CD8-positive, alpha-beta memory T cell (primary cell): ENCODE results near the gene C4orf50. TPM values are rescaled to one million over a fixed set of nuclear protein-coding genes. Genes with fewer than 3 reads are reported as not detected.

Source experiments
- CTCF ChIA-PET: fragments of 350-600 bp; sonication (Branson Sonifier 250); formaldehyde crosslinking; loops from one replicate; lab custom pipeline; 2021; ENCODE audit warnings: antibody characterized with exemption; lab: Charles Lee
- POLR2A ChIA-PET: fragments of 350-600 bp; sonication (Branson Sonifier 250); formaldehyde crosslinking; loops from one replicate; lab custom pipeline; 2021; ENCODE audit warnings: antibody characterized with exemption; lab: Charles Lee
- DNase-seq, 5 donors: peaks; one replicate each; pipeline versions ENCODE4 v3.0.0 to v3.0.0-alpha.2; 2020 to 2022; ENCODE audit warnings: mixed read lengths in 1 of 5
- H3K27ac ChIP-seq: one replicate; pipeline ENCODE4 v1.7.0; 2013; ENCODE audit warnings: low read depth, mild to moderate bottlenecking, low read length, moderate library complexity
- H3K27me3 ChIP-seq: 2 replicates; pipeline ENCODE4 v1.7.0; 2013; ENCODE audit warnings: low read length, mild to moderate bottlenecking; ENCODE audit not compliant: insufficient read depth, poor library complexity, severe bottlenecking
- H3K36me3 ChIP-seq: 2 replicates; pipeline ENCODE4 v1.7.0; 2013; ENCODE audit warnings: mild to moderate bottlenecking, low read length, moderate library complexity; ENCODE audit not compliant: insufficient read depth
- H3K4me1 ChIP-seq: 2 replicates; pipeline ENCODE4 v1.7.0; 2013; ENCODE audit warnings: mild to moderate bottlenecking, low read length, moderate library complexity; ENCODE audit not compliant: insufficient read depth
- H3K4me3 ChIP-seq: 2 replicates; pipeline ENCODE4 v1.7.0; 2013; ENCODE audit warnings: mild to moderate bottlenecking, low read length
- H3K9me3 ChIP-seq: 2 replicates; pipeline ENCODE4 v1.7.0; 2013; ENCODE audit warnings: mild to moderate bottlenecking, low read length
- H3K27ac Mint-ChIP-seq, 8 donors: one replicate each; pipeline ENCODE4 v1.8.0; 2020 to 2021; ENCODE audit warnings: mixed read lengths in 8 of 8, mild to moderate bottlenecking in 6 of 8, inconsistent platforms in 3 of 8, moderate library complexity in 3 of 8
- H3K27me3 Mint-ChIP-seq, 2 donors: one replicate each; pipeline ENCODE4 v1.8.0; 2020 to 2021; ENCODE audit warnings: mixed read lengths in 2 of 2, mild to moderate bottlenecking in 1 of 2, moderate library complexity in 1 of 2
- H3K36me3 Mint-ChIP-seq, 3 donors: one replicate each; pipeline ENCODE4 v1.8.0; 2020 to 2021; ENCODE audit warnings: mixed read lengths in 3 of 3, inconsistent platforms in 1 of 3, mild to moderate bottlenecking in 1 of 3
- H3K4me1 Mint-ChIP-seq, 3 donors: one replicate each; pipeline ENCODE4 v1.8.0; 2020 to 2021; ENCODE audit warnings: mixed read lengths in 3 of 3, inconsistent platforms in 1 of 3, mild to moderate bottlenecking in 1 of 3
- H3K4me3 Mint-ChIP-seq, 7 donors: one replicate each; pipeline ENCODE4 v1.8.0; 2020 to 2021; ENCODE audit warnings: mixed read lengths in 7 of 7, mild to moderate bottlenecking in 6 of 7, moderate library complexity in 4 of 7, inconsistent platforms in 2 of 7
- H3K9me3 Mint-ChIP-seq, 5 donors: one replicate each; pipeline ENCODE4 v1.8.0; 2020 to 2022; ENCODE audit warnings: mixed read lengths in 5 of 5, mild to moderate bottlenecking in 3 of 5, moderate library complexity in 2 of 5, inconsistent platforms in 1 of 5
- polyA plus RNA-seq: library from polyadenylated mRNA; unstranded; fragments of 300-500 nt; fragmentation: Illumina TruSeq; gene quantifications from one replicate; pipeline ENCODE4 v1.2.3, GENCODE V29; 2021
- total RNA-seq, 2 experiments: library from RNA; stranded (reverse); gene quantifications; one replicate each; pipeline ENCODE4 v1.2.3, GENCODE V29; 2021

Gene C4orf50
- total RNA-seq (under 1 TPM; 0.24 to 0.37 TPM), polyA plus RNA-seq (0.08 TPM)

DNA sequence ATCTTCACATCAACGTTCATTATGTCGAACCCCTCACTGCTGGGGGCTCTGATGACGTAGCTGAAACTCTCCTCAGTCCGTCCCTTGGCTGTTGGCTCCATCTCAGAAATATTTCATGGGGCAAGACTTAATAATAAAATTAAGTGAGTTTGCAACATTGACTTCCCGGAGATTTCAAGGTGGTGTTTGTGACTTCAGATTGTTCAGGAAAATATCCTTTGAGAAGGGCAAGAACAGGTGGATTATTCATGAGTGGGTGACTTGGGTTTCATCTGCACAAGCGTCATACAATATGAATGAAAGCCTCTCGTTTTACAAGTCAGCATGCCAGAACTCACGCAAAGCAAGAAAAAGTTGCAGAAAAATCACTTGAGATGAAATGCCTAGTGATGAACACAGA lies at the start of gene C4orf50:
Gene C4orf50 (minus strand): TSS at position 101 of the 400 bp plus-strand sequence.
- POLR2A ChIA-PET, result no interaction called here
- Mint-ChIP-seq H3K4me3 (no peak within 1 kb of the TSS), H3K27ac (no peak within 1 kb of the TSS), H3K4me1 (peaks cover 0 to 4% (median 3%) of the 10 kb centered on the region in 3 donors), H3K9me3 (no peaks in the 10 kb centered on the region), H3K36me3 (no peaks in the 10 kb centered on the region), H3K27me3 (peaks cover 0 to 2% of the 10 kb centered on the region in 2 donors)
- no peaks in the 10 kb centered on the region for H3K36me3 ChIP-seq
- no peak within 1 kb of the TSS for H3K4me3 ChIP-seq
- no peaks in the 10 kb centered on the region for H3K9me3 ChIP-seq
- DNase-seq, result no peak
- CTCF ChIA-PET, result no interaction called here
- no peak within 1 kb of the TSS for H3K27ac ChIP-seq
- no peaks in the 10 kb centered on the region for H3K4me1 ChIP-seq
- no peaks in the 10 kb centered on the region for H3K27me3 ChIP-seq

DNA sequence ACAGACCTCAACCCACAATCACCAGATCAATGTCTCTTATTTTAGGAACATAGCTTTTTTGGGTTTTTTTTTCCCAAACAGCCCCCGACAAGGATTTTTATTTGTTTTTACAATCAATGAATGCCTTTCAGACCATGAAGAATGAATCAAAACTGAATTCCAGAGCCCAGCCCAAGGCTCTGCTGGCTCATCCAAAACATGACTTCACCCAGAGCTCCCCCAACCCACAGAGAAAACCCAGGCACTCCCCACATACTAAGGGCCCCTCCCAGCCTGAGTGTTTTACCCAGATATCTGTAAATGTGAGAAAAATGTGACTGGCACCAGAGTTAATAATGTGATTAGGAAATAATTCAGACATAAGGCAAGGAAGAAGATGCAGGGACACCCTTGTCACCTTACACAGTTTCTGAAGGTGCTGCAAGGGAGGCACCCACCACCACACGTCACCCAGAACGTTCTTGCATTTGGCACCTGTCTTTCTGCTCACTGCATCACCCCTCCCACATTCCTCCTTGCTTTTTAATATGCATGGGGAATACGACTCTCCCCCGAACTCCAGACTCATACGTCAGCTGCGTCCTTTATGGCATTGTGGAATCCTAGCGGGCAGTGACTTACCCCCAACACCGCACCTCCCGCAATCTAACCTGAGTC lies 47.8 kb upstream of the C4orf50 start:
- Histone ChIP-seq H3K4me3 (no peak overlapping the region), H3K27ac (no peak overlapping the region), H3K9me3 (no peaks in the 10 kb centered on the region), H3K4me1 (no peaks in the 10 kb centered on the region), H3K36me3 (no peaks in the 10 kb centered on the region), H3K27me3 (no peaks in the 10 kb centered on the region)
- Mint-ChIP-seq H3K36me3 (peaks cover 11 to 44% (median 23%) of the 10 kb centered on the region in 3 donors), H3K9me3 (peaks cover 0 to 4% (median 0%) of the 10 kb centered on the region in 5 donors), H3K27ac (peak overlapping the region in 2 of 8 donors; percentile 56 to 92), H3K4me1 (no peaks in the 10 kb centered on the region), H3K4me3 (no peak overlapping the region), H3K27me3 (peaks cover 0 to 2% of the 10 kb centered on the region in 2 donors)
- ChIA-PET CTCF (no interaction called here), POLR2A (no interaction called here)
- DNase-seq, result no peak

DNA sequence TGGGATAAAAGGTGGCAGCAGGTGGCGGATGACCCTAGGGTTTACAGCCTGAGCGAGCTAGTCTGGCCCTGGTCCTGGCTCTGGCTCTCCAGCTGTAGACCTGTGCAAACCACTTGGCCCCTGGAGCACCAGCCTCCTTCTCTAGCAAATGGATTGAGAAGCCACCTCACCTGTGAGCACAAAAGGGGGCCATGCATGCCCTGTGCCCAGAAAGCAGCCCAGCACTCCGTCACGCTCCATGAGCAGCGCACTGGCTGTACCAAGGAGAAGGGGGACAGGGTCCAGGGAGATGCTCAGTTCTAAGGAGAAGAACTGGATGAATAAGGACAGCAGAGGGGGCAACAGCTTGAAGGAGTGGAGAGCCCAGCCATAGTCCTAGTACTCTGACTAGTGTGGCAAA lies 46.9 kb upstream of the C4orf50 start:
- peaks cover 10 to 53% (median 32%) of the 10 kb centered on the region in 3 donors for H3K36me3 Mint-ChIP-seq
- CTCF ChIA-PET, result no interaction called here

DNA sequence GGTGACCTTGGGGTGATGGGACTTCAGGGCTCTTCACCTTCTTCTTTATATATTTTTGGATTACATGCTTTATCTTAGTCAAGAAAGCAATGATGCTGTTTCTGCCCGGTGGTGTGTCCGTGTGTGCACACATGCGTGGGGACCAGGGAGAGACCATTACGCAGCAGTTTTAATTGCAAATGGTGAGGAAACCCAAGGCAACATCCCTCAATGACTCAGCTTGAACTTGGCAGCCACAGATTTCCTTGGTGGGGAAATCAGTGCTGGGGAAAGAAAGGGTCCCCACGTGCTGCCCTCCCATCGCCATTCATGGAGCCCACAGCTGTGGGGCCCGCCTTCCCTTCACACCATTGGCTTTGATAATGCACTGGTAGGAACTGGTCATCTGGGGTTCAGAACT lies 46.2 kb upstream of the C4orf50 start:
- no peak overlapping the region for H3K4me3 ChIP-seq
- no peak for DNase-seq
- no peak overlapping the region for H3K27ac ChIP-seq
- Mint-ChIP-seq H3K9me3 (peaks cover 0 to 15% (median 7%) of the 10 kb centered on the region in 5 donors), H3K4me1 (no peaks in the 10 kb centered on the region), H3K27ac (no peak overlapping the region), H3K4me3 (no peak overlapping the region), H3K36me3 (peaks cover 12 to 57% (median 38%) of the 10 kb centered on the region in 3 donors), H3K27me3 (peaks cover 0 to 2% of the 10 kb centered on the region in 2 donors)
- H3K9me3 ChIP-seq, result peaks cover 2% of the 10 kb centered on the region
- ChIA-PET POLR2A (no interaction called here), CTCF (no interaction called here)
- peaks cover 12% of the 10 kb centered on the region for H3K36me3 ChIP-seq
- H3K4me1 ChIP-seq, result no peaks in the 10 kb centered on the region
- no peaks in the 10 kb centered on the region for H3K27me3 ChIP-seq

More for the DNA sequence above, 46.9 kb upstream of the C4orf50 start:
- Histone ChIP-seq H3K36me3 (peaks cover 4% of the 10 kb centered on the region), H3K27ac (no peak overlapping the region), H3K4me1 (no peaks in the 10 kb centered on the region), H3K27me3 (no peaks in the 10 kb centered on the region), H3K4me3 (no peak overlapping the region), H3K9me3 (no peaks in the 10 kb centered on the region)
- peak overlapping the region in 1 of 8 donors; percentile 54 for H3K27ac Mint-ChIP-seq
- H3K4me3 Mint-ChIP-seq, result no peak overlapping the region
- peak in 1 of 5 donors; percentile 17 for DNase-seq
- POLR2A ChIA-PET, result no interaction called here
- no peaks in the 10 kb centered on the region for H3K4me1 Mint-ChIP-seq
- peaks cover 0 to 2% of the 10 kb centered on the region in 2 donors for H3K27me3 Mint-ChIP-seq
- H3K9me3 Mint-ChIP-seq, result peaks cover 0 to 12% (median 6%) of the 10 kb centered on the region in 5 donors

DNA sequence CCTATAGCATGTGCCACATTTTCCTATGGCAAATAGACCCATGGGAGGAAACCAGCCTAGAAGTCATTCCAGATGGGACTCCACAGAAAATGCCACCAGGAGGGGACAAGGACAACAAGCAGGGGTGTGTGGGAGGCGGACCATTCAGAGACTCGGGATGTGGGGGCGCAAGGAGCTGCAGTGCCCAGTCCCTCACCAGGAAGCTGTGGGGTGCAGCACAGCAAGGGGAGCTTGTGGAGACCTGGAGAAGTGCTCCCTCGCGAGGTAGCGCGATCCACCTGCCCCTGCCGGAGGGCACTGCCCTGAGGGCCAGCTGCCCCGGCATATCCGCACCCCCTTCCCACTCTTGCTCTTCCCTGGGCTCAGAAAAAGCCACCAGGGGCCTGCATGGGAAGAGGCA lies 45.5 kb upstream of the C4orf50 start:
- ChIA-PET CTCF (no interaction called here), POLR2A (no interaction called here)
- peaks cover 0 to 2% of the 10 kb centered on the region in 2 donors for H3K27me3 Mint-ChIP-seq
- peak overlapping the region in 1 of 8 donors; percentile 48 for H3K27ac Mint-ChIP-seq
- peak in 1 of 5 donors; percentile 24 for DNase-seq
- peaks cover 9% of the 10 kb centered on the region for H3K9me3 ChIP-seq
- H3K36me3 Mint-ChIP-seq, result peaks cover 12 to 64% (median 45%) of the 10 kb centered on the region in 3 donors
- H3K4me1 ChIP-seq, result no peaks in the 10 kb centered on the region
- peaks cover 0 to 22% (median 11%) of the 10 kb centered on the region in 5 donors for H3K9me3 Mint-ChIP-seq
- no peak overlapping the region for H3K27ac ChIP-seq
- no peaks in the 10 kb centered on the region for H3K27me3 ChIP-seq
- no peaks in the 10 kb centered on the region for H3K4me1 Mint-ChIP-seq
- peaks cover 17% of the 10 kb centered on the region for H3K36me3 ChIP-seq
- no peak overlapping the region for H3K4me3 Mint-ChIP-seq
- no peak overlapping the region for H3K4me3 ChIP-seq

DNA sequence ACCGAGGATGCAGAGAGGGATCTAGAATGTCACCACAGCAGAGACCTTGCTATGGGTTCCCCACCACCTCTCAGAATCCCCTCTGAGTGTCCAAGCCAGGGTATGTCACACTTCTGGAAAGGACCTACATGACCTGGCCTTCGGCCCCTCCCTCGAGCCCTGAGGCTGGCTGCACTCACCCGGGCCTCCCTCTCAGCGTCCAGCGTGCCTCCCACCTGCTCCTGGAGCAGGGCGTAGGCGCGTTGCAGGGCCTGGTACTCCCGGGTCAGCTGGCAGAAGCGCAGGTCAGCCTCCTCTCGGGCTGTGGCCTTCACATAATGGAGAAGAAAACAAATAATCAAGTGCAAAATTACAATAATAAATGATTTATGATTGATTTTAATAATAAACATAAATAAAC lies 43.9 kb upstream of the C4orf50 start:
- ChIA-PET POLR2A (no interaction called here), CTCF (no interaction called here)
- H3K4me1 ChIP-seq, result no peaks in the 10 kb centered on the region
- peaks cover 0 to 2% of the 10 kb centered on the region in 2 donors for H3K27me3 Mint-ChIP-seq
- peaks cover 18% of the 10 kb centered on the region for H3K36me3 ChIP-seq
- H3K27me3 ChIP-seq, result no peaks in the 10 kb centered on the region
- no peaks in the 10 kb centered on the region for H3K4me1 Mint-ChIP-seq
- peaks cover 6 to 28% (median 18%) of the 10 kb centered on the region in 5 donors for H3K9me3 Mint-ChIP-seq
- no peak overlapping the region for H3K4me3 Mint-ChIP-seq
- DNase-seq, result peak in 1 of 5 donors; percentile 33
- H3K27ac ChIP-seq, result no peak overlapping the region
- no peak overlapping the region for H3K27ac Mint-ChIP-seq
- peaks cover 15 to 67% (median 52%) of the 10 kb centered on the region in 3 donors for H3K36me3 Mint-ChIP-seq
- no peak overlapping the region for H3K4me3 ChIP-seq
- peaks cover 12% of the 10 kb centered on the region for H3K9me3 ChIP-seq

DNA sequence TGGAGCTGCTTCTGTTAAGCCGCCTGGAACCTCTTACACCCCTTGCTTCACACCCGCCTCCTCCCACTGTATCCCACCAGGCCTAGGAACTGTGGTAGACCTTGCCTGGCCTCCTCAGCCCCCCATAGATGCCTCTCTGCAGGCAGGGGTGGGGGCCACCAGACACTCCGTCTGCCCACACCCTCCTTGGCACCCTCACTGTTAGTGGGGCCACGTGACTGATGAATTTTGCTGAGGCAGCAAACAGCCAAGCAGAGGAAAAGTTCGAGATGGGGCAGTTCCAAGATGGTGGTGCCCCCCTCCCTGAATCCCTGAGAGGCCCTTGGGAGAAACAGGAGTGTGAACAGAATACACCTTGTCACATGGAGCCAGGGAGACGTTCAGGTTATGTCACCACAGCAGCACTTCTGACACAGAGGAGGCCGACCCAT lies 41.2 kb upstream of the C4orf50 start:
- Mint-ChIP-seq H3K9me3 (peaks cover 6 to 28% (median 18%) of the 10 kb centered on the region in 5 donors), H3K27me3 (no peaks in the 10 kb centered on the region), H3K4me1 (no peaks in the 10 kb centered on the region), H3K4me3 (no peak overlapping the region), H3K27ac (no peak overlapping the region), H3K36me3 (peaks cover 15 to 64% (median 46%) of the 10 kb centered on the region in 3 donors)
- CTCF ChIA-PET, result no interaction called here
- Histone ChIP-seq H3K4me1 (no peaks in the 10 kb centered on the region), H3K27ac (no peak overlapping the region), H3K36me3 (peaks cover 22% of the 10 kb centered on the region), H3K27me3 (no peaks in the 10 kb centered on the region), H3K4me3 (no peak overlapping the region), H3K9me3 (peaks cover 12% of the 10 kb centered on the region)
- POLR2A ChIA-PET, result no interaction called here
- DNase-seq, result peak in 1 of 5 donors; percentile 23

DNA sequence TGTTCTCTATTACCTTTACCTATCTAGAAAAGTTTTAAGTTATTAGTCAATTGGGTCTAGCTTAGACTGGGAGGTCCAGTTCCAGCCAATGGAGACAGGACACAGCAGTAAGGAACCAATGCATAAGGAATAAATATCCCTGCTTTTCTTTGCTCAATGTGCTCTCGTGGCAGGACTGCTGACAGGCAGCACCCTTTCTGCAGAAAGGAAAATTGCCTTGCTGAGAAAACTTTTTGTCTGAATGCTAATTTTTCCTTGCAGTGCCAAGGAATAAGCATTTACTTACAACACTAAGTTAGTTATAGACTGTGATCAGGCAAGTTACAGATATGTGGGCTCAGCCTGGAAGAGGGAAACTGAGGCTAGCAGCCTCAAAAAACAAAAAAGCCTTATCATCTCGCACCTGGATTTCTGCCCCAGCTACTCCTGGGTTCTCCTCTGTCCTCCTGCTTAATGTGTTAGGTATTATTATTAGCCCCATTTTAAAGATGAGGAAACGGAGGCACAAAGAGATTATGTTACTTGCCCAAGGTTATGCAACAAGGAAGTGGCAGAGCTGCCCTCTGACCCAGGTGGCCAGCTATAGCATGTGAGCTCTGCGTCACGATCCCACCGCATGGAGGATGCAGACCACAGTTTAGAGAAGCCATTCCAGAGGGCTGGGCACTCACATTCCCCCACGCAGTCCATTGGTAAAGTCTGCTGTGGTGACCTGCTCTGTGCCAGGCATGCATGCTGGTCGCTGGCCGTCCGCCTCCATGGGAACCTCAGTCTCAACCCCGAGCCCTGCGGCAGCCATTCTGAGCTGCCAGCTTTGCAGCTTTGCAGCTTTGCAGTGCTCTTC lies 40.5 kb upstream of the C4orf50 start:
- Mint-ChIP-seq H3K27me3 (no peaks in the 10 kb centered on the region), H3K36me3 (peaks cover 15 to 64% (median 51%) of the 10 kb centered on the region in 3 donors), H3K27ac (no peak overlapping the region), H3K4me3 (no peak overlapping the region), H3K4me1 (no peaks in the 10 kb centered on the region), H3K9me3 (peaks cover 6 to 28% (median 18%) of the 10 kb centered on the region in 5 donors)
- Histone ChIP-seq H3K4me1 (no peaks in the 10 kb centered on the region), H3K27me3 (no peaks in the 10 kb centered on the region), H3K36me3 (peaks cover 22% of the 10 kb centered on the region), H3K9me3 (peaks cover 12% of the 10 kb centered on the region), H3K4me3 (no peak overlapping the region), H3K27ac (no peak overlapping the region)
- CTCF ChIA-PET, result no interaction called here
- DNase-seq, result peak in 1 of 5 donors; percentile 8
- POLR2A ChIA-PET, result no interaction called here
